Measurements from ENCODE around the gene PEPD.

The PEPD gene

GRCh38 chr19:33546656-33547055 lies 25.1 kb upstream of the PEPD start:
- no peak for DNase-seq (ENCODE audit: low read depth in 3 of 3)

GRCh38 chr19:33545217-33545981 lies 23.8 kb upstream of the PEPD start:
- no peak for DNase-seq (ENCODE audit: low read depth in 3 of 3)

GRCh38 chr19:33535226-33535625 lies 13.6 kb upstream of the PEPD start:
- no peak for DNase-seq (ENCODE audit: low read depth in 3 of 3)

GRCh38 chr19:33532859-33533460 lies 11.4 kb upstream of the PEPD start:
- DNase-seq (ENCODE audit: low read depth in 3 of 3) = no peak

GRCh38 chr19:33530842-33531241 lies 9.3 kb upstream of the PEPD start:
- no peak for DNase-seq (ENCODE audit: low read depth in 3 of 3)

- no peak for DNase-seq (ENCODE audit: low read depth in 3 of 3)
Measured at GRCh38 chr19:33530296-33530695, 8.7 kb upstream of the PEPD start.

GRCh38 chr19:33529094-33529676 lies 7.6 kb upstream of the PEPD start:
- no peak for DNase-seq (ENCODE audit: low read depth in 3 of 3)

- no peak for DNase-seq (ENCODE audit: low read depth in 3 of 3)
Measured at GRCh38 chr19:33528404-33528803, 6.8 kb upstream of the PEPD start.

GRCh38 chr19:33527125-33527524 lies 5.5 kb upstream of the PEPD start:
- no peak for DNase-seq (ENCODE audit: low read depth in 3 of 3)

- DNase-seq (ENCODE audit: low read depth in 3 of 3) = no peak
Measured at GRCh38 chr19:33524024-33524664, 2.6 kb upstream of the PEPD start.

- DNase-seq (ENCODE audit: low read depth in 3 of 3) = no peak
Measured at GRCh38 chr19:33523167-33523566, 1.6 kb upstream of the PEPD start.

- DNase-seq (ENCODE audit: low read depth in 3 of 3) = no peak
Measured at GRCh38 chr19:33522371-33522662, 726 bp upstream of the PEPD start.

- no peak for DNase-seq (ENCODE audit: low read depth in 3 of 3)
Measured at GRCh38 chr19:33520844-33521479, 629 bp downstream of the PEPD start.

GRCh38 chr19:33520048-33520643 lies 1.4 kb downstream of the PEPD start:
- no peak for DNase-seq (ENCODE audit: low read depth in 3 of 3)

GRCh38 chr19:33519416-33519815 lies 2.2 kb downstream of the PEPD start:
- no peak for DNase-seq (ENCODE audit: low read depth in 3 of 3)

- DNase-seq (ENCODE audit: low read depth in 3 of 3) = no peak
Measured at GRCh38 chr19:33518541-33518940, 3.0 kb downstream of the PEPD start.

- DNase-seq (ENCODE audit: low read depth in 3 of 3) = no peak
Measured at GRCh38 chr19:33517922-33518321, 3.7 kb downstream of the PEPD start.

GRCh38 chr19:33515921-33516320 lies 5.7 kb downstream of the PEPD start:
- DNase-seq (ENCODE audit: low read depth in 3 of 3) = no peak

- no peak for DNase-seq (ENCODE audit: low read depth in 3 of 3)
Measured at GRCh38 chr19:33514885-33515551, 6.6 kb downstream of the PEPD start.

- no peak for DNase-seq (ENCODE audit: low read depth in 3 of 3)
Measured at GRCh38 chr19:33513424-33513823, 8.2 kb downstream of the PEPD start.

- DNase-seq (ENCODE audit: low read depth in 3 of 3) = no peak
Measured at GRCh38 chr19:33512580-33513137, 8.9 kb downstream of the PEPD start.
